ENCODE results near the gene SRP68.
"Not testable (repeated sequence)": the region's sequence is repeated elsewhere in the genome, so short reads cannot be mapped to it uniquely, and the experiment has no call there.

SRP68 gene

GRCh38 chr17:76077584-76078110 lies 5.3 kb upstream of the SRP68 start:
- in situ Hi-C loops (cut with MboI; ENCODE audit: low sequenced_read_pairs), result no loop called here

GRCh38 chr17:76076765-76077583 lies 4.7 kb upstream of the SRP68 start:
- in situ Hi-C loops (cut with MboI; ENCODE audit: low sequenced_read_pairs), result no loop called here

DNA sequence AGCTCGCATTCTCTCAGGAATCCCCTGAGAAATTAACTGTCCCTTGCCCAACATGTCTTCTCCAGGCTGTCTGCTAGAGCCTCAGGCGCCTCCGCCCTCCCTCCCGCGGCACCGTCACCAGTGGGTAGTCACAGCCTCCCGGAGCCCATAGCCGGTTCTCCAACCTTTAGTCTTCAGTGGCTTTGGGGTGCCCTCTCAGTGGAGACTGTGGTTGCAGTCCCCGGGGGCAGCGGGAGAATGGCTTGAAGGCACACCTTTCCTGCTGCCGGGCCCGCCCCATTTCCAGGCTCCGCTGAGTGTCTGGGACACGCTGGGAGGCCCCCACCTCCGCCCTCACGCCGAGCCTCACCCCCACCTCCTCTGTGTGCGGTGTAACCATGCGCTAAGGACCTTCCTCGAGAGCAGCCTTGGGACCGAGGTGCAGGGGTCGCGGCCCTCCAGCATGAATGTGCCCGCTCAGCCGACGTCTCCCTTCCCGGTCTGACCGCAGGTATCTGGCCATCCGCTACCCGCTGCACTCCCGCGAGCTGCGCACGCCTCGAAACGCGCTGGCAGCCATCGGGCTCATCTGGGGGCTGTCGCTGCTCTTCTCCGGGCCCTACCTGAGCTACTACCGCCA lies 3.9 kb upstream of the SRP68 start:
- in situ Hi-C loops (cut with MboI; ENCODE audit: low sequenced_read_pairs), result no loop called here

- in situ Hi-C loops (cut with MboI; ENCODE audit: low sequenced_read_pairs), result no loop called here
Measured at GRCh38 chr17:76075364-76076145, 3.2 kb upstream of the SRP68 start.

DNA sequence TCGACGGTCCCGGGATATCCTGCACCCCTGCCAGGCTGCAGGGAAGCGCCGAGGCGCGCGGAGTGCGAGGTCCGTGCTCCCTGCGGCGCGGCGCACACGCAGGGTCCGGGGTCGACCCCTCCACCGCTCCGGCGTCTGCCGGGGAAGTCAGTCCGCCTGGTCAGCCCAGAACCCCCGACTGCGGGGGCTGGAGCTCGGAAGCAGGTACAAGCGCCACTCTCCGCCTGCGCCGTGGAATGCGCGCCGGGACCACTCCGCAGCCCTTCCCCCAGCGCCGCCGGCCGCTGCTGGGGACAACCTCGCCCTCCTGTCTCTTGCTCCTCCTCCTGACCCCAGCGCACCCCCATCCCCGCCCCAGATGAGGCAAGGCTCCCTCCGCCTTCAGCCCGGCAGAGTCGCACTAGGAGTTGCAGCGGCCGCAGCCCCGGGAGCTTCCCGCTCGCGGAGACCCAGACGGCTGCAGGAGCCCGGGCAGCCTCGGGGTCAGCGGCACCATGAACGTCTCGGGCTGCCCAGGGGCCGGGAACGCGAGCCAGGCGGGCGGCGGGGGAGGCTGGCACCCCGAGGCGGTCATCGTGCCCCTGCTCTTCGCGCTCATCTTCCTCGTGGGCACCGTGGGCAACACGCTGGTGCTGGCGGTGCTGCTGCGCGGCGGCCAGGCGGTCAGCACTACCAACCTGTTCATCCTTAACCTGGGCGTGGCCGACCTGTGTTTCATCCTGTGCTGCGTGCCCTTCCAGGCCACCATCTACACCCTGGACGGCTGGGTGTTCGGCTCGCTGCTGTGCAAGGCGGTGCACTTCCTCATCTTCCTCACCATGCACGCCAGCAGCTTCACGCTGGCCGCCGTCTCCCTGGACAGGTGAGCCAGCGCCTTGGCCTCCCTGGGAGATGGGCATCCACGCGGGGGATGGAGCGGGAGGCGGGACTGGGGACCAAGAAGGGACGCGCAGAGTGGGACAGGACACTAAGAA lies 2.4 kb upstream of the SRP68 start, which contains the start of gene GALR2:
Gene GALR2, plus strand, starts transcription at position 392 of the 974 bp plus-strand sequence. Its CDS starts 103 bp downstream, at position 495.
- in situ Hi-C loops (cut with MboI; ENCODE audit: low sequenced_read_pairs), result no loop called here

DNA sequence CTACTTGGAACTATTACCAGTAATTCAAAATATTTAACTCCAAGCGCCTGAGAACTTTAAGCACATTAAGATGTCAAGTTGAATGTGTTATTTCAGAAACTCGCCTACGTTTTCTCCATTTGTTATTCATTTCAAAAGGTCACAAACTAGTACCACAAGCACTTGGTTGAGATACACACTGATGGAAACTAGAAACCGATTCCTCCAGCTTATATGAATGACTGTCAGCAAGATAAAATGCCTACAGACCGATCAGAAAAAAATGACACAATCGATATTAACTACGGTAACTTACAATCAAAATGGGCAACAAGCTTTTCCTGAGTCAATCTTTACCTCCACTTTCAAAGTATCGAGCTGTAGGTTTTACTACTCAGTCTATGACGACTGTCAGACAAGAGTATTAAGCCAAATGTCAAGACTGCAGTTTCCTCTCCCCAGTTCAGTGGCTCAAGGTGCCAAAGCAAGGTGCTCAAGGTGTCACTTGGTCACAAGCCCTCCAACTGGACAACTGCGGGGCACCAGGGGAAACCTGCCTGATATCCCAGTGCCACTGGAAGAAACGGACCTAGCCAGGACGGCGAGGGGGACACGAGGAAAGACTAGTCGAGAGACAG lies 678 bp downstream of the SRP68 start:
- in situ Hi-C loops (cut with MboI; ENCODE audit: low sequenced_read_pairs), result no loop called here

DNA sequence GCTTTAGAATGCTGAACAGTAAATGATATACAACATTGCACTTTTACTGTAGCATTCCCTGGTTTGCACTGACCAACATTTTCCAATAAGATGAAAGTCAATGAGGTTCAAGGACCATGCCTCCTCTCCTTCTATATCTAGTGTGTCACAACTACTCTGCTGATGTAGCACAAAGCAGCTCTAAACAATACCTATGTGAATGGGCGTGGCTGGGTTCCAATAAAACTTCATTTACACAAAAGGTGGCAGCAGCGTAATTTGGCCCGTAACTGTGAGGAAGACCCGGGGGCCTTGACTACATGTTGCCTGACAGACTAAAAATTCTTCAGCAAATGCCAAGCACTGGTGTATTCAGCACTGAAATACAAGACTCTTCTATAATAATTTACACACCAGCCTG lies 6.5 kb downstream of the SRP68 start:
- in situ Hi-C loops (cut with MboI; ENCODE audit: low sequenced_read_pairs), result no loop called here

DNA sequence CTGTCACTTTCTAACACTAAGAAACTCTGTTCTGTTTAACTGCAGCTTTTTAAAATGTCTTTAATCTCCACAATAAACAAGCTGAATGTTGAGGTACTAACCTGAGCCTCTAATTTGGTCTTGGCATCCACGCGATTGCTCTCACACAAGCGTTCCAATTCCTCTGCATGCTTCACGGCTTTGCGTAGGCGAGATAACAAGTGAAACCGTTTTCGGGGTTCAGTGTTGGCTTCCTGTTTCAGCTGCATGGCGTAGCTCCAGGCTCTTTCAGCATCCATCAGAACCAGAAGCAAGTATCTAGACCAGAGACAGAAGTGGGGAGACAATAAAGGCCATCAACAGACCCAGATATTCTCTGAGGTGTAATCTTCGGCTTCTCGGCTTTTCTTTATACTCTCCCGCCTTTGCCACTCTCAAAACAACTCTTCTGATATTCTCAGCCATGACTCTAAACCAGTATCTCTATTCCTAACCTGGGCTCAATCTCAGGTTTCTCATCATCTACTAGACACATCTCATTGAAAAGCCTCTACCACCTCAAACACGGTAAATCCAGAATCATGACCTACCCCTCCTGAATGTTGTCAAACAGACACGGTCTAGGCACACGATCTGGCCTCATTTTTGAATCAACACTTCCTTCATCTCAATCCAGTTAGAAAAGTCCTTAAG lies 8.3 kb downstream of the SRP68 start:
- in situ Hi-C loops (cut with MboI; ENCODE audit: low sequenced_read_pairs), result no loop called here

GRCh38 chr17:76058264-76058663 lies 14.1 kb downstream of the SRP68 start:
- in situ Hi-C loops (cut with MboI; ENCODE audit: low sequenced_read_pairs), result not testable (repeated sequence)

- in situ Hi-C loops (cut with MboI; ENCODE audit: low sequenced_read_pairs), result no loop called here
Measured at GRCh38 chr17:76056882-76057281, 15.4 kb downstream of the SRP68 start.

DNA sequence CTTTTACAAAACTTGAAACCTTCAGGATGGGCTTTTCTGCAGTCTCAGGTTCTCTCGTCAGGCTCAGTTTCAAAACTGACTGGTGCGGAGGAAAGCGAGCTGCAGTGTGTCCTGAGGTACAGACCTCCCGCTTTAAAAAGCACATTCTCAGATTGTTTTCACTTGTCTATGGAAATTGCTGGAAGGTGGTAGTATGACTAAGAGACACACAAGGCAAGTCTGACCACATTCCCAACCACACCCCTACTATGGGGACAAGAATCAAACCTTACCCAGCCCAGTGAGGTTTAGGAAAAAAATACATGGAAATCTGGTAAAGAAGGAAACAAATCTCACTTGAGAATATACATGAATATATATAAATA lies 18.2 kb downstream of the SRP68 start:
- in situ Hi-C loops (cut with MboI; ENCODE audit: low sequenced_read_pairs), result no loop called here

- in situ Hi-C loops (cut with MboI; ENCODE audit: low sequenced_read_pairs), result no loop called here
Measured at GRCh38 chr17:76053246-76054111, 18.8 kb downstream of the SRP68 start.

- in situ Hi-C loops (cut with MboI; ENCODE audit: low sequenced_read_pairs), result no loop called here
Measured at GRCh38 chr17:76051561-76051960, 20.8 kb downstream of the SRP68 start.

- in situ Hi-C loops (cut with MboI; ENCODE audit: low sequenced_read_pairs), result no loop called here
Measured at GRCh38 chr17:76050538-76051467, 21.5 kb downstream of the SRP68 start.

DNA sequence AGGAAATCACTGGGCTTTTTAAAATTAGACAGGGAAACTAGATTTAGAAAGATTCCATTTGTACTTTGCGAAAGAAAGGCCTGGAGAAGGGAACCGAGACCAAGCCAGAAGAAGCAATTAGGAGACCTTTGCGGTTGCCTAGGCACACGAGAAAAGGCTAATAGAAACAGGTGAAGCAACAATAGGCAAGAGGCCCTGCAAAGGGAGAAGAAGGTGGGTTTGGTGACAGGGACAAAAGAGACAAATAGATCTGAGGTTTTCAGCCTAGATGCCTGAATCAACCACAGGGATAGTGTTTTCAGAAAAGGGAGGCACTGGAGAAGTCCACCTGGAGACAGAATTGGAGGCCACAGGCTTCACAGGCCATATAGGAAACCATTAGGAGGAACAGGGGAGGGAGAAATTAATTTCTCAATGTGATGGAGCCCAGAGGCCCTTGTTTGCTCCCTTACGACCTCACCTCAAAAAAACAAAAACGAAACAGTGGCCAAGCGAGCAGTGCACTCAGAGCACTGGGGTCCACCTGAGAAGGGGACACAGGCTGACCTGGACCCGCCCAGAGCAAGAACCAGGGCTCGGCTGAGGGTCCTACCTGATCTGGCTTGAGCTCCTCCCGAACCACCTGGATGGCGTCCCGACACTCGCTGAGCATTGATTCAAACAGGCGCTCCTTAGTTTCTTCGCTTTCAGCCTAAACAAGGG lies 22.3 kb downstream of the SRP68 start:
- in situ Hi-C loops (cut with MboI; ENCODE audit: low sequenced_read_pairs), result no loop called here

- in situ Hi-C loops (cut with MboI; ENCODE audit: low sequenced_read_pairs), result no loop called here
Measured at GRCh38 chr17:76049239-76049638, 23.1 kb downstream of the SRP68 start.

DNA sequence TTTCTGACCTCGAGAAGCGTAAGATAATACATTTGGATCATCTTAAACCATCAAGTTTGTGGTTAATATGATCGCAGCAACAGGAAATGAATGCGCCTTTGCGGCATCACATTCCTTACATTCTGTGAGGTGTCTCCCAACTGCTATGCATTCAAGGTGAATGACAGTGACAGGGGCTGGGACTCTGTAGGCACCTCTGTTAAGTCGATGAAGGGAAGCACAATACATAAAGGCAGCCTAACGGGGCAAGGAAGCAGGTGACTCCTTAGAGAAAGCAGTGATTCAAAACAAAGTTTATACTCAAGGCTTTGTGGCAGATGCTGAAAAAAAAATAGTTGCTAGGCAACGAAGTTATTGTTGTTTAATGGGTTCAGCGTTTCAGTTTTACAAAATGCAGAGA lies 23.6 kb downstream of the SRP68 start:
- in situ Hi-C loops (cut with MboI; ENCODE audit: low sequenced_read_pairs), result no loop called here
